Measurements from ENCODE around the gene RNF32.

RNF32 gene

DNA sequence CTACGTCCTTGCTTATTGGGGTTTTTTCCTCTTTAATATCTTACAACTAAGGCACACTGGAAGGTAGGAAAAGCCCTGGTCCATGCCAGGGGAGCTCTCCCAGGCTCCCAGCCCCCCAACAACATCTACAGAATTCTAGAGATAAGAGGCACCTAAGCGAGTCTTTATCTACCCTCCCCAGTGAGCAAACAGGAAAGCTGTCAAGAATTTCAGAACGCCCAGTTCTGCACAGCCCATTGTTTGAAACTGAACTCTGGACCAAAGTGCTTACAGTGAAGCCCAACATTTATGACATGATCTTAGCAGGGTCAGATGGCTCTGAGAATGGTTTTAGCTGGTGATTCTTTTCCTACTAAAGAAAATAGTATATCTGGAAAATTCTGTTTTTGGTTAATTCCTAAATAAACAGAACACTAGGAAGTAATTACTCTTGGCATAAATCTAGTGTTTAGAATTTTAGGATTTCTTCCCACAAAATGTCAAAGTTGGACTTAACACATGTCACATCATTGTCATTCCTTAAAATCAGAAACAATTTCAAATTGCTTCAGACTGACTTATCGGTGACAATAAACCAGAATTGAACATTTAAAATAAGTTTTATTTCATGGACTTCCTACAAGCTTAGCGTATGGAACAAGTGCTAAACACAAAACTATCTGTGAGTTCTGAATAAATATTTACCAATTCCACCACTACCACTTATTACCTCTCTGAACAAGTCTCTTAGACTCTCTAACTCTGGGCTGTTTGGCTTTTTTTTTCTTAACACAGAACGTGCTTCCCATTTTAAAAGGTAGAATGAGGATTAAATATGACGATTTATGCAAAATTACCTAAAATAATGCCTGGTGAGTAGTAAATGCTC lies 31.3 kb upstream of the RNF32 start:
- DNase-seq (ENCODE audit: extremely low read depth, low read depth), result no peak
- no peak for TF ChIP-seq CTCF (IDR thresholded peaks at IDR 0.05; ENCODE audit: low read depth, low read length)

DNA sequence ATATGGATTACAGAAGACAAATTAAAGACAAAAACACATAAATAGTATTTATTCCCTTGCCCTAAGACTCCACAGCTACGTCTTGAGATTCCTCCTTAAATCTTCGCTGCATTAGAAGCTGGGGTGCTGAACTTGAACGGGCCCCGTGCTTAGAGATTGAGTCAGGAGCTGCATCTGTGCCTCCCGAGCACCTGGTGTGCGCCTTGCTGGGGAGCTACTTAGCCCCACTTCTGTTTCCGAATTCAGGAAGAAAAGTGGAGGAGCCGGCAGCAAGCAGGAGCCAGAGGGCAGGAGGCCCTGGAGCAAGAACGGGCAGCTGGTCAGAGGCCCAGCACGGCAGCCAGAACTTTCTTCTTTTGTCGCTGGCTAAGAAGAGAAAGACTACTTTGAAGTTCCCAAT lies 30.4 kb upstream of the RNF32 start:
- DNase-seq (ENCODE audit: extremely low read depth, low read depth), result no peak
- no peak for TF ChIP-seq CTCF (IDR thresholded peaks at IDR 0.05; ENCODE audit: low read depth, low read length)

GRCh38 chr7:156610601-156611000 lies 30.0 kb upstream of the RNF32 start:
- TF ChIP-seq CTCF (IDR thresholded peaks at IDR 0.05; ENCODE audit: low read depth, low read length), result no peak
- no peak for DNase-seq (ENCODE audit: extremely low read depth, low read depth)

- no peak for DNase-seq (ENCODE audit: extremely low read depth, low read depth)
- TF ChIP-seq CTCF (IDR thresholded peaks at IDR 0.05; ENCODE audit: low read depth, low read length), result no peak
Observed at GRCh38 chr7:156611014-156612010, 29.3 kb upstream of the RNF32 start.

DNA sequence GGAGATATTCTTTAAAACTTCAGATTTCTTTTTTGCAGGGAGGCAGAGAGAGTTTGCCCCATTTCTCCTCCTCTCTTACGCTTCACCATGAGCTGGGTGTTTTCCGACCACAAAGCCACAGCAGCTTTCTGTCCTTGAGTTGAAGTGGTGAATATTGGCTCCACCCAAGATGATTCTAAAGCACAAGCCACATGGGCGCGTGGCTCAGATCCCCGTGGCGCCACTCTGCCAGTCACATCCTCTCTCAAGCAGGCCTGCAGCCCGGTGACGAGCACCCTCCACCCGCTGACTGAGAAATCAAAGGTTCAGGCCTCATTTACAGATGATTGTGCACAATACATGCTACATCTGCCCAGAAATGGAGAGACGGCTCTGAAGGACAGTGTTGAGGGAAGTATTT lies 27.6 kb upstream of the RNF32 start:
- no peak for DNase-seq (ENCODE audit: extremely low read depth, low read depth)
- no peak for TF ChIP-seq CTCF (IDR thresholded peaks at IDR 0.05; ENCODE audit: low read depth, low read length)

GRCh38 chr7:156614434-156615264 lies 25.9 kb upstream of the RNF32 start:
- no peak for DNase-seq (ENCODE audit: extremely low read depth, low read depth)
- no peak for TF ChIP-seq CTCF (IDR thresholded peaks at IDR 0.05; ENCODE audit: low read depth, low read length)
